HEK293 (cell line): ENCODE measurements around the gene PDP2.

Experiments
- CTCF ChIA-PET: fragments of 350-600 bp; formaldehyde crosslinking; extraction: SDS; loops from one replicate; lab custom pipeline; 2021; ENCODE audit warnings: antibody characterized with exemption; lab: Yijun Ruan, JAX
- POLR2A ChIA-PET: fragments of 300-600 bp; formaldehyde crosslinking; extraction: SDS; loops from one replicate; lab custom pipeline; 2020; ENCODE audit warnings: antibody characterized with exemption, inconsistent platforms; lab: Yijun Ruan, JAX
- H3K27ac ChIP-seq: fragments of 200-500 bp; sonication (Bioruptor generic); 2 replicates; pipeline ENCODE4 v1.5.1; 2014; ENCODE audit warnings: low read depth, low read length, control low read depth, inconsistent platforms; ENCODE audit errors: extremely low read depth
- H3K36me3 ChIP-seq, 2 experiments: fragments of 200-500 bp in 1 of 2; sonication (Bioruptor generic) in 1 of 2; 1 replicate in 1 of 2; 2 replicates in 1 of 2; pipeline ENCODE4 v1.5.1; 2014 to 2017; ENCODE audit warnings: inconsistent platforms in 2 of 2, low read length in 2 of 2; ENCODE audit not compliant: control insufficient read depth in 2 of 2, insufficient read depth in 1 of 2
- H3K4me1 ChIP-seq: fragments of 200-500 bp; sonication (Bioruptor generic); 2 replicates; pipeline ENCODE4 v1.5.1; 2014; ENCODE audit warnings: mild to moderate bottlenecking, low read length, inconsistent platforms; ENCODE audit not compliant: control insufficient read depth, insufficient read depth
- H3K4me3 ChIP-seq: 2 replicates; pipeline ENCODE4 v1.5.1; 2011; ENCODE audit warnings: low read depth, mild to moderate bottlenecking, control low read depth, low read length, moderate library complexity
- H3K9me3 ChIP-seq: fragments of 200-500 bp; sonication (Bioruptor generic); 2 replicates; pipeline ENCODE4 v1.5.1; 2014; ENCODE audit warnings: low read depth, low read length, inconsistent platforms; ENCODE audit not compliant: control insufficient read depth, insufficient read depth
- BCL11B ChIP-seq: fragments of 450-650 bp; formaldehyde crosslinking; IDR thresholded peaks from 2 replicates; pipeline ENCODE4 v1.5.1; 2016; ENCODE audit warnings: low read depth, missing biosample characterization, missing genetic modification characterization
- CTCF ChIP-seq: fragments of 450-650 bp; formaldehyde crosslinking; IDR thresholded peaks from 2 replicates; pipeline ENCODE4 v1.5.1; 2016; ENCODE audit warnings: missing biosample characterization, missing genetic modification characterization
- KLF1 ChIP-seq: fragments of 450-650 bp; formaldehyde crosslinking; IDR thresholded peaks from 2 replicates; pipeline ENCODE4 v1.5.1; 2016; ENCODE audit warnings: missing biosample characterization, missing genetic modification characterization
- KLF16 ChIP-seq: fragments of 450-650 bp; formaldehyde crosslinking; IDR thresholded peaks from 2 replicates; pipeline ENCODE4 v1.5.1; 2017; ENCODE audit warnings: missing biosample characterization, missing genetic modification characterization
- KLF9 ChIP-seq: fragments of 450-650 bp; formaldehyde crosslinking; IDR thresholded peaks from 2 replicates; pipeline ENCODE4 v1.5.1; 2016; ENCODE audit warnings: missing biosample characterization, missing genetic modification characterization, low read depth
- OSR2 ChIP-seq: fragments of 450-650 bp; formaldehyde crosslinking; IDR thresholded peaks from 2 replicates; pipeline ENCODE4 v1.5.1; 2016; ENCODE audit warnings: missing biosample characterization, missing genetic modification characterization
- OVOL3 ChIP-seq: fragments of 450-650 bp; formaldehyde crosslinking; IDR thresholded peaks from 2 replicates; pipeline ENCODE4 v1.5.1; 2016; ENCODE audit warnings: missing biosample characterization, missing genetic modification characterization
- PBX3 ChIP-seq: sonication (generic); formaldehyde crosslinking; IDR thresholded peaks from 2 replicates; pipeline ENCODE4 v1.8.1; 2022; ENCODE audit warnings: mild to moderate bottlenecking, moderate library complexity, missing genetic modification reagents
- PRDM1 ChIP-seq: fragments of 450-650 bp; formaldehyde crosslinking; IDR thresholded peaks from 2 replicates; pipeline ENCODE4; 2016; ENCODE audit warnings: missing biosample characterization, missing genetic modification characterization
- REST ChIP-seq: fragments of 450-650 bp; formaldehyde crosslinking; IDR thresholded peaks from 2 replicates; pipeline ENCODE4 v1.5.1; 2016; ENCODE audit warnings: missing biosample characterization, missing genetic modification characterization
- SALL2 ChIP-seq: fragments of 450-650 bp; formaldehyde crosslinking; IDR thresholded peaks from 2 replicates; pipeline ENCODE4 v1.5.0; 2017; ENCODE audit warnings: missing biosample characterization, mild to moderate bottlenecking, missing genetic modification characterization, borderline replicate concordance
- TRIM28 ChIP-seq: IDR thresholded peaks from 2 replicates; pipeline ENCODE4 v1.6.1; 2011; ENCODE audit warnings: low read length, control low read depth, borderline replicate concordance
- ZBTB17 ChIP-seq: fragments of 450-650 bp; formaldehyde crosslinking; IDR thresholded peaks from 2 replicates; pipeline ENCODE4 v1.5.1; 2016; ENCODE audit warnings: missing biosample characterization, missing genetic modification characterization
- ZBTB44 ChIP-seq: fragments of 450-650 bp; IDR thresholded peaks from 2 replicates; pipeline ENCODE4 v1.5.1; 2018; ENCODE audit warnings: missing biosample characterization, mild to moderate bottlenecking, missing genetic modification characterization
- ZBTB48 ChIP-seq: fragments of 450-650 bp; formaldehyde crosslinking; IDR thresholded peaks from 2 replicates; pipeline ENCODE4 v1.5.1; 2016; ENCODE audit warnings: missing biosample characterization, missing genetic modification characterization
- ZBTB49 ChIP-seq: fragments of 450-650 bp; formaldehyde crosslinking; IDR thresholded peaks from 2 replicates; pipeline ENCODE4 v1.5.1; 2016; ENCODE audit warnings: missing biosample characterization, missing genetic modification characterization, low read depth
- ZFP3 ChIP-seq: fragments of 450-650 bp; formaldehyde crosslinking; IDR thresholded peaks from 2 replicates; pipeline ENCODE4 v1.5.1; 2016; ENCODE audit warnings: low read depth, missing biosample characterization, missing genetic modification characterization
- ZNF174 ChIP-seq: fragments of 450-650 bp; formaldehyde crosslinking; IDR thresholded peaks from 2 replicates; pipeline ENCODE4 v1.5.0; 2017; ENCODE audit warnings: missing biosample characterization, mild to moderate bottlenecking, missing genetic modification characterization
- ZNF2 ChIP-seq: fragments of 450-650 bp; formaldehyde crosslinking; IDR thresholded peaks from 2 replicates; pipeline ENCODE4 v1.5.1; 2016; ENCODE audit warnings: missing biosample characterization, missing genetic modification characterization
- ZNF335 ChIP-seq: fragments of 450-650 bp; formaldehyde crosslinking; conservative IDR thresholded peaks from 2 replicates; pipeline ENCODE4 v1.5.1; 2016; ENCODE audit warnings: missing biosample characterization, missing genetic modification characterization
- ZNF341 ChIP-seq: fragments of 450-650 bp; formaldehyde crosslinking; IDR thresholded peaks from 2 replicates; pipeline ENCODE4; 2016; ENCODE audit warnings: low read depth, missing biosample characterization, missing genetic modification characterization
- ZNF548 ChIP-seq: fragments of 450-650 bp; formaldehyde crosslinking; IDR thresholded peaks from 2 replicates; pipeline ENCODE4 v1.5.1; 2016; ENCODE audit warnings: missing biosample characterization, missing genetic modification characterization
- ZNF555 ChIP-seq: fragments of 450-650 bp; formaldehyde crosslinking; conservative IDR thresholded peaks from 2 replicates; pipeline ENCODE4 v1.5.1; 2017; ENCODE audit warnings: missing biosample characterization, mild to moderate bottlenecking, missing genetic modification characterization, inconsistent platforms
- ZNF660 ChIP-seq: fragments of 450-650 bp; IDR thresholded peaks from 2 replicates; pipeline ENCODE4 v1.5.1; 2018; ENCODE audit warnings: missing biosample characterization, mild to moderate bottlenecking, missing genetic modification characterization
- ZNF76 ChIP-seq: fragments of 450-650 bp; formaldehyde crosslinking; IDR thresholded peaks from 2 replicates; pipeline ENCODE4; 2016; ENCODE audit warnings: low read depth, missing biosample characterization, missing genetic modification characterization, borderline replicate concordance
- ZNF791 ChIP-seq: fragments of 450-650 bp; formaldehyde crosslinking; IDR thresholded peaks from 2 replicates; pipeline ENCODE4 v1.5.1; 2016; ENCODE audit warnings: missing biosample characterization, missing genetic modification characterization

The PDP2 gene

GRCh38 chr16:66905633-66906539, 25.6 kb downstream of the PDP2 start:
- no peaks in the 10 kb centered on the region for H3K9me3 ChIP-seq
- CTCF ChIA-PET = interaction anchor here (0.6 to 17.9 kb wide), 6 partner anchors 11 to 254 kb away, joined by 3 to 268 read pairs (median 6); partner anchors contain the start of genes CDH16, CES3, FBXL8 and RRAD
- peaks cover 9% of the 10 kb centered on the region for H3K4me1 ChIP-seq
- H3K27ac ChIP-seq = peak overlapping the region; percentile 69
- no peaks in the 10 kb centered on the region for H3K36me3 ChIP-seq
- POLR2A ChIA-PET = interaction anchor here (0.7 to 1.9 kb wide), 5 partner anchors 11 to 55 kb away, joined by 3 to 6 read pairs (median 5); partner anchors contain the start of genes CDH16 and CES3
- H3K4me3 ChIP-seq = no peak overlapping the region
- no peak for TF ChIP-seq KLF16
- TF ChIP-seq KLF9 = peak; percentile 44; the same call in 1 of the 2 replicates
- TF ChIP-seq PRDM1 = peak; percentile 50; the same call in 1 of the 2 replicates
- TF ChIP-seq ZFP3 (tag by site-specific recombination) = no peak
- no peak for TF ChIP-seq ZNF548 (tag by site-specific recombination)
- peak; percentile 40; the same call in 1 of the 2 replicates for TF ChIP-seq TRIM28
- TF ChIP-seq ZBTB48 (tag by site-specific recombination) = peak; percentile 98
- TF ChIP-seq REST (tag by site-specific recombination) = no peak
- 0 out of 2 replicates have a peak, but pooled peaks have one; percentile 12 for TF ChIP-seq ZNF660 (tag by site-specific recombination)
- no peak for TF ChIP-seq BCL11B (tag by site-specific recombination)
- no peak for TF ChIP-seq ZNF791 (tag by site-specific recombination)
- TF ChIP-seq SALL2 (tag by site-specific recombination) = no peak
- peak; percentile 26; the same call in 1 of the 2 replicates for TF ChIP-seq ZNF335 (tag by site-specific recombination)
- TF ChIP-seq ZBTB49 (tag by site-specific recombination) = no peak
- no peak for TF ChIP-seq PBX3 (CRISPR knock-in tag)
- 0 out of 2 replicates have a peak, but pooled peaks have one; percentile 48 for TF ChIP-seq ZNF341 (tag by site-specific recombination)
- 0 out of 2 replicates have a peak, but pooled peaks have one; percentile 52 for TF ChIP-seq ZNF2 (tag by site-specific recombination)
- no peak for TF ChIP-seq CTCF (tag by site-specific recombination)
- no peak for TF ChIP-seq OSR2 (tag by site-specific recombination)
- peak; percentile 48 for TF ChIP-seq ZBTB17 (tag by site-specific recombination)
- 0 out of 2 replicates have a peak, but pooled peaks have one; percentile 9 for TF ChIP-seq KLF1 (tag by site-specific recombination)
- no peak for TF ChIP-seq ZNF174 (tag by site-specific recombination)
- TF ChIP-seq ZNF555 = no peak
- no peak for TF ChIP-seq OVOL3 (tag by site-specific recombination)
- TF ChIP-seq ZBTB44 (tag by site-specific recombination) = peak; percentile 50; the same call in 1 of the 2 replicates
- peak; percentile 30; the same call in 1 of the 2 replicates for TF ChIP-seq ZNF76 (tag by site-specific recombination)
